A673 (cell line): ENCODE measurements around the gene TOGARAM1. TPM values are rescaled to one million over a fixed set of nuclear protein-coding genes. Genes with fewer than 3 reads are reported as not detected.

Source experiments
- BruUV-seq: library from RNA; stranded (reverse); fragments of 400-500 nt; replicated peaks from 2 replicates; lab custom pipeline; 2021; lab: Mats Ljungman, UMichigan
- CTCF ChIA-PET: fragments of 300-600 bp; sonication (Branson Sonifier 250); formaldehyde crosslinking; loops from one replicate; lab custom pipeline; 2022; ENCODE audit warnings: antibody characterized with exemption; lab: Charles Lee
- POLR2A ChIA-PET: fragments of 300-600 bp; sonication (Branson Sonifier 250); formaldehyde crosslinking; loops from one replicate; lab custom pipeline; 2022; ENCODE audit warnings: antibody characterized with exemption; ENCODE audit not compliant: low non-redundant PET; lab: Charles Lee
- DNase-seq: peaks from one replicate; pipeline ENCODE4 v3.0.0-alpha.2; 2015; ENCODE audit warnings: low spot score
- H3K27ac ChIP-seq: fragments of 200-600 bp; sonication (generic); 2 replicates; pipeline ENCODE4 v1.5.1; 2016; ENCODE audit warnings: mixed run types, low read depth, mild to moderate bottlenecking, mixed read lengths, antibody characterized with exemption, low read length; ENCODE audit not compliant: poor library complexity, severe bottlenecking
- H3K27me3 ChIP-seq: fragments of 200-600 bp; sonication (generic); replicated peaks from 2 replicates; pipeline ENCODE4 v1.6.1; 2017; ENCODE audit warnings: mixed run types, low read depth, mild to moderate bottlenecking, mixed read lengths, antibody characterized with exemption, low read length; ENCODE audit not compliant: insufficient read depth, poor library complexity
- H3K36me3 ChIP-seq: fragments of 200-600 bp; sonication (generic); 2 replicates; pipeline ENCODE4 v1.6.1; 2016; ENCODE audit warnings: mixed run types, mild to moderate bottlenecking, mixed read lengths, antibody characterized with exemption, low read length; ENCODE audit not compliant: insufficient read depth, poor library complexity, severe bottlenecking
- H3K4me1 ChIP-seq: fragments of 200-600 bp; sonication (generic); 2 replicates; pipeline ENCODE4 v1.6.1; 2017; ENCODE audit warnings: mixed run types, mild to moderate bottlenecking, mixed read lengths, antibody characterized with exemption, low read length; ENCODE audit not compliant: insufficient read depth, poor library complexity, severe bottlenecking
- H3K4me3 ChIP-seq: fragments of 200-600 bp; sonication (generic); 2 replicates; pipeline ENCODE4 v1.5.1; 2016; ENCODE audit warnings: low read depth, mixed run types, mild to moderate bottlenecking, mixed read lengths, low read length; ENCODE audit not compliant: poor library complexity, severe bottlenecking
- H3K9me3 ChIP-seq: fragments of 200-600 bp; sonication (generic); 2 replicates; pipeline ENCODE4 v1.6.1; 2016; ENCODE audit warnings: mixed run types, low read depth, mild to moderate bottlenecking, mixed read lengths, antibody characterized with exemption, low read length; ENCODE audit not compliant: poor library complexity, severe bottlenecking
- CTCF ChIP-seq: fragments of 300-800, 200-600 bp; sonication (generic); conservative IDR thresholded peaks from 2 replicates; pipeline ENCODE4 v1.5.1; 2017; ENCODE audit warnings: low read depth, mild to moderate bottlenecking, antibody characterized with exemption, low read length, moderate library complexity, mixed read lengths
- EZH2 ChIP-seq: fragments of 200-600 bp; sonication (generic); IDR thresholded peaks from 2 replicates; pipeline ENCODE4 v1.6.1; 2017; ENCODE audit warnings: borderline replicate concordance, low read depth, mild to moderate bottlenecking, mixed read lengths, antibody characterized with exemption, low read length; ENCODE audit not compliant: poor library complexity, severe bottlenecking
- intact Hi-C: fragments of 100-400 bp; cut with micrococcal nuclease; formaldehyde crosslinking; loops from one replicate; pipeline ENCODE4 v1.10.0; 2022; ENCODE audit not compliant: unreplicated experiment
- total RNA-seq: library from RNA; stranded (reverse); gene quantifications from 2 replicates; pipeline ENCODE4 v1.2.3, GENCODE V29; 2021

The TOGARAM1 gene
- total RNA-seq, 1 experiment from 2014 or later = 18.5 TPM

- no peaks in the 10 kb centered on the region for H3K27me3 ChIP-seq
- intact Hi-C loops = no loop called here
- peaks cover 17% of the 10 kb centered on the region for H3K9me3 ChIP-seq
- no peak overlapping the region for H3K27ac ChIP-seq
- TF ChIP-seq CTCF (no peak), EZH2 (no peak)
- ChIA-PET CTCF (no interaction called here), POLR2A (no interaction called here)
- H3K4me3 ChIP-seq = no peak overlapping the region
- DNase-seq = no peak
- peaks cover 11% of the 10 kb centered on the region for H3K36me3 ChIP-seq
- no peaks in the 10 kb centered on the region for H3K4me1 ChIP-seq
- no TSS peak for BruUV-seq
Measured at GRCh38 chr14:45038256-45038655, 76.3 kb downstream of the TOGARAM1 start.

- Histone ChIP-seq H3K27me3 (no peaks in the 10 kb centered on the region), H3K9me3 (peaks cover 17% of the 10 kb centered on the region), H3K4me1 (no peaks in the 10 kb centered on the region), H3K27ac (no peak overlapping the region), H3K36me3 (peaks cover 11% of the 10 kb centered on the region), H3K4me3 (no peak overlapping the region)
- TF ChIP-seq CTCF = no peak
- TF ChIP-seq EZH2 = no peak
- CTCF ChIA-PET = no interaction called here
- DNase-seq = peak; percentile 1
- intact Hi-C loops = no loop called here
- POLR2A ChIA-PET = no interaction called here
- BruUV-seq = no TSS peak
Measured at GRCh38 chr14:45038865-45039264, 76.9 kb downstream of the TOGARAM1 start.

GRCh38 chr14:45039390-45039789, 77.4 kb downstream of the TOGARAM1 start:
- Histone ChIP-seq H3K4me1 (no peaks in the 10 kb centered on the region), H3K36me3 (peaks cover 11% of the 10 kb centered on the region), H3K4me3 (no peak overlapping the region), H3K9me3 (peaks cover 17% of the 10 kb centered on the region), H3K27ac (no peak overlapping the region), H3K27me3 (no peaks in the 10 kb centered on the region)
- BruUV-seq = no TSS peak
- TF ChIP-seq EZH2 (no peak), CTCF (no peak)
- POLR2A ChIA-PET = no interaction called here
- no peak for DNase-seq
- CTCF ChIA-PET = no interaction called here
- intact Hi-C loops = no loop called here
